ENCODE data around the gene TATDN2.

Gene TATDN2

GRCh38 chr3:10248184-10248983 lies at the start of gene TATDN2:
Gene TATDN2, plus strand, starts transcription at chr3:10248459. Its CDS starts 742 bp downstream, at chr3:10249201.
- in situ Hi-C loops (cut with HindIII; ENCODE audit: low sequenced_read_pairs) = no loop called here
- TF ChIP-seq CTCF (IDR thresholded peaks at IDR 0.05; ENCODE audit: low read depth, low read length) = no peak
- peak within 1 kb of the TSS; percentile 65 for H3K4me3 ChIP-seq (ENCODE audit: low read depth, low read length)
- DNase-seq (ENCODE audit: low read depth, low spot score) = peak; percentile 97

- no peak for TF ChIP-seq CTCF (IDR thresholded peaks at IDR 0.05; ENCODE audit: low read depth, low read length)
- peak; percentile 49 for DNase-seq (ENCODE audit: low read depth, low spot score)
- in situ Hi-C loops (cut with HindIII; ENCODE audit: low sequenced_read_pairs) = no loop called here
- no peak overlapping the region for H3K4me3 ChIP-seq (ENCODE audit: low read depth, low read length)
Observed at GRCh38 chr3:10198761-10199649, 49.3 kb upstream of the TATDN2 start.

DNA sequence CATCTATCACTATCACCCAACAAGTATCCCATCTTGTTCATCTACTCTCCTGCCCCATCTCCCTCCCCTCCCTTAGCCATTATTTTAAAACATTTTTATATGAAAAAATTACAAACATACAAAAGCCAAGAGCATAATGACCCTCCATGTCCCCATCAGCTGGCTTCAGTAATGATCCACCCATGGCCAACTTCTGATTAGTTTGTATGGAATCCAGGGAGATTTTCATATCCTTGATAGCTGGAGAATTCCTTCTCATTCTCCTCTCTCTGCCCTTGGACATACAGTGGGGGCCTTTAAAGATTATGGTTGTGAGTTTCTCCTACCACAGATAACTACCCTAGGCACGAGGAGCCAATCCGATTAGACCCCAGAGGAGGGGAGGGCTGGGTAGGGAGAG lies 43.3 kb upstream of the TATDN2 start:
- no peak for TF ChIP-seq CTCF (IDR thresholded peaks at IDR 0.05; ENCODE audit: low read depth, low read length)
- H3K4me3 ChIP-seq (ENCODE audit: low read depth, low read length) = no peak overlapping the region
- no peak for DNase-seq (ENCODE audit: low read depth, low spot score)
- in situ Hi-C loops (cut with HindIII; ENCODE audit: low sequenced_read_pairs) = no loop called here

DNA sequence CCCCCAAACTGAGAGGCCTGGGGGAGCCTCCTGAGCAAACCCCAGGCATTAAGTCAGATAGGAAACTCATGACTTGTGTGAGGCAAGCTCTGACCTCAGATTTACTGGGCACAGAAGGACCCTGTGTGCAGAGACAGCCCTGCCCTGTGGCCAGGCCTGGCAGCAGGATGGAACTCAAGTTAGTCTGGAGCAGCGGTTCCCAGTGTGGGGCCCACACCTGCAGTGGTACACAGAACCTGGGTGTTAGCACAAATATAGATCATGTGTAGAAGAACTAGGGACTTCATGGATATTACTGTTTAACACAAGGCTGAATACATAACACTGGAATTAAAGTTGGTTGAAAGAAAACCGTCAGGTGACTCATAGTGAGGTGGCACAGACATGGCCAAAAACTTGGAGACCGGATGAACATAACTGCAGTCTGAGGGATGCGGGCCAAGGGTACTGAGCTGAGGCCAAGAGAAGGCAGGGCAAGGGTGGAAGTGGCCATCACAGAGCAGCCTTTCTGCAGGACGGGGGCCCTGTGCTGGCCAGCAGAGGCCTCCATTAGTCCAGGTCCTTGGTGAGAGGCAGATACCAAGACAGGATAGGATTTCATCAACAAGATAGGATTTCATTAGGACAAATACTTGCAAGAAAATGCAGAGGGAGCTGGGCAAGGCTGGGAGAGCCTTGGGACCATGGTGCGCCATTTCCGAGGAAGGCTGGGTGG lies 42.7 kb upstream of the TATDN2 start:
- in situ Hi-C loops (cut with HindIII; ENCODE audit: low sequenced_read_pairs) = no loop called here
- H3K4me3 ChIP-seq (ENCODE audit: low read depth, low read length) = no peak overlapping the region
- TF ChIP-seq CTCF (IDR thresholded peaks at IDR 0.05; ENCODE audit: low read depth, low read length) = no peak
- peak; percentile 94 for DNase-seq (ENCODE audit: low read depth, low spot score)

- no peak overlapping the region for H3K4me3 ChIP-seq (ENCODE audit: low read depth, low read length)
- in situ Hi-C loops (cut with HindIII; ENCODE audit: low sequenced_read_pairs) = no loop called here
- no peak for TF ChIP-seq CTCF (IDR thresholded peaks at IDR 0.05; ENCODE audit: low read depth, low read length)
- no peak for DNase-seq (ENCODE audit: low read depth, low spot score)
Observed at GRCh38 chr3:10206166-10206511, 42.1 kb upstream of the TATDN2 start.

- in situ Hi-C loops (cut with HindIII; ENCODE audit: low sequenced_read_pairs) = no loop called here
- H3K4me3 ChIP-seq (ENCODE audit: low read depth, low read length) = no peak overlapping the region
- peak; percentile 61 for DNase-seq (ENCODE audit: low read depth, low spot score)
- no peak for TF ChIP-seq CTCF (IDR thresholded peaks at IDR 0.05; ENCODE audit: low read depth, low read length)
Observed at GRCh38 chr3:10213156-10213792, 35.0 kb upstream of the TATDN2 start.
